Activated CD8-positive, alpha-beta memory T cell treated with anti-CD3 and anti-CD28 coated beads, Interleukin-2, amount 10 ng/mL, durations not matched to agents 7 days and 5 days (primary cell): ENCODE results near the gene IFIH1. TPM values are rescaled to one million over a fixed set of nuclear protein-coding genes. Genes with fewer than 3 reads are reported as not detected.
A peak's percentile ranks its signal among the peaks of the same experiment; 100 is the strongest.

Source experiments
- ATAC-seq: fragments of 150-1000 bp; cut with Tn5 transposase; one replicate; pipeline ENCODE4 v1.10.0; 2021; ENCODE audit warnings: moderate library complexity
- CTCF ChIA-PET: fragments of 350-600 bp; sonication (Branson Sonifier 250); formaldehyde crosslinking; loops from one replicate; lab custom pipeline; 2021; ENCODE audit warnings: antibody characterized with exemption; lab: Charles Lee
- DNase-seq: peaks from one replicate; pipeline ENCODE4 v3.0.0-alpha.2; 2020
- H3K27ac Mint-ChIP-seq: one replicate; pipeline ENCODE4 v1.8.0; 2021; ENCODE audit warnings: mild to moderate bottlenecking, mixed read lengths
- H3K27me3 Mint-ChIP-seq: one replicate; pipeline ENCODE4 v1.8.0; 2021; ENCODE audit warnings: mixed read lengths
- H3K36me3 Mint-ChIP-seq: one replicate; pipeline ENCODE4 v1.8.0; 2021; ENCODE audit warnings: mild to moderate bottlenecking, mixed read lengths
- H3K4me1 Mint-ChIP-seq: one replicate; pipeline ENCODE4 v1.8.0; 2021; ENCODE audit warnings: mixed read lengths
- H3K4me3 Mint-ChIP-seq: one replicate; pipeline ENCODE4 v1.8.0; 2021; ENCODE audit warnings: mild to moderate bottlenecking, moderate library complexity, mixed read lengths
- H3K9me3 Mint-ChIP-seq: one replicate; pipeline ENCODE4 v1.8.0; 2022; ENCODE audit warnings: low read depth, mixed read lengths
- total RNA-seq, 2 experiments: library from RNA; stranded (reverse); gene quantifications; one replicate each; pipeline ENCODE4 v1.2.3, GENCODE V29; 2021

Gene IFIH1
- total RNA-seq, 2 experiments from 2014 or later: 66.8 to 90.0 TPM

- Mint-ChIP-seq H3K4me1 (no peaks in the 10 kb centered on the region), H3K27me3 (peaks cover 60% of the 10 kb centered on the region)
These were observed 73.9 kb downstream of the IFIH1 start for GRCh38 chr2:162244541-162245031.

GRCh38 chr2:162243715-162244114 is 74.8 kb downstream of the IFIH1 start:
- H3K9me3 Mint-ChIP-seq: no peaks in the 10 kb centered on the region
- H3K27me3 Mint-ChIP-seq: peaks cover 57% of the 10 kb centered on the region
- CTCF ChIA-PET: no interaction called here
- no peaks in the 10 kb centered on the region for H3K4me1 Mint-ChIP-seq
- no peak overlapping the region for H3K27ac Mint-ChIP-seq
- H3K4me3 Mint-ChIP-seq: no peak overlapping the region
- no peak for DNase-seq
- H3K36me3 Mint-ChIP-seq: no peaks in the 10 kb centered on the region
- ATAC-seq: no peak

More at GRCh38 chr2:162244541-162245031, 73.9 kb downstream of the IFIH1 start:
- Mint-ChIP-seq H3K36me3 (no peaks in the 10 kb centered on the region), H3K4me3 (no peak overlapping the region), H3K9me3 (no peaks in the 10 kb centered on the region), H3K27ac (no peak overlapping the region)
- DNase-seq (no peak), ATAC-seq (no peak)
- CTCF ChIA-PET: interaction anchor here (1.5 to 1.8 kb wide), 2 partner anchors 17 to 24 kb away, joined by 3 to 4 read pairs; no protein-coding TSS in a partner anchor

GRCh38 chr2:162243294-162243693 is 75.2 kb downstream of the IFIH1 start, which contains the start of gene FAP:
TSS of gene FAP (minus strand) at chr2:162243445. CDS start at chr2:162243327, 118 bp downstream.
- ATAC-seq (no peak), DNase-seq (no peak)
- CTCF ChIA-PET: no interaction called here
- Mint-ChIP-seq H3K4me3 (no peak within 1 kb of the TSS), H3K9me3 (no peaks in the 10 kb centered on the region), H3K36me3 (no peaks in the 10 kb centered on the region), H3K27me3 (peaks cover 57% of the 10 kb centered on the region), H3K27ac (no peak within 1 kb of the TSS), H3K4me1 (no peaks in the 10 kb centered on the region)

GRCh38 chr2:162242586-162243280 is 75.8 kb downstream of the IFIH1 start:
- H3K36me3 Mint-ChIP-seq: no peaks in the 10 kb centered on the region
- no peaks in the 10 kb centered on the region for H3K4me1 Mint-ChIP-seq
- CTCF ChIA-PET: interaction anchor here (1.8 kb wide), 1 partner anchor 22 kb away, joined by 9 read pairs; no protein-coding TSS in a partner anchor
- no peak for DNase-seq
- H3K27me3 Mint-ChIP-seq: peaks cover 57% of the 10 kb centered on the region
- no peak overlapping the region for H3K4me3 Mint-ChIP-seq
- no peak for ATAC-seq
- no peaks in the 10 kb centered on the region for H3K9me3 Mint-ChIP-seq
- H3K27ac Mint-ChIP-seq: no peak overlapping the region

GRCh38 chr2:162241571-162241970 is 76.9 kb downstream of the IFIH1 start:
- Mint-ChIP-seq H3K27ac (no peak overlapping the region), H3K27me3 (peaks cover 52% of the 10 kb centered on the region)

GRCh38 chr2:162234620-162235462 is 83.6 kb downstream of the IFIH1 start:
- H3K27me3 Mint-ChIP-seq: peaks cover 32% of the 10 kb centered on the region
- no peak for ATAC-seq
- H3K4me1 Mint-ChIP-seq: no peaks in the 10 kb centered on the region
- no peak overlapping the region for H3K27ac Mint-ChIP-seq
- CTCF ChIA-PET: interaction anchor here (1.4 kb wide), 1 partner anchor 14 kb away, joined by 6 read pairs; no protein-coding TSS in a partner anchor
- no peak for DNase-seq
- no peaks in the 10 kb centered on the region for H3K36me3 Mint-ChIP-seq
- no peaks in the 10 kb centered on the region for H3K9me3 Mint-ChIP-seq
- no peak overlapping the region for H3K4me3 Mint-ChIP-seq

More at GRCh38 chr2:162241571-162241970, 76.9 kb downstream of the IFIH1 start:
- Mint-ChIP-seq H3K4me1 (no peaks in the 10 kb centered on the region), H3K9me3 (no peaks in the 10 kb centered on the region), H3K4me3 (no peak overlapping the region), H3K36me3 (no peaks in the 10 kb centered on the region)
- no peak for DNase-seq
- CTCF ChIA-PET: interaction anchor here (0.7 to 1.8 kb wide), 2 partner anchors 18 to 21 kb away, joined by 3 to 9 read pairs; no protein-coding TSS in a partner anchor
- no peak for ATAC-seq

GRCh38 chr2:162233197-162233596 is 85.3 kb downstream of the IFIH1 start:
- Mint-ChIP-seq H3K27ac (no peak overlapping the region), H3K4me1 (no peaks in the 10 kb centered on the region), H3K9me3 (no peaks in the 10 kb centered on the region), H3K36me3 (no peaks in the 10 kb centered on the region), H3K27me3 (peaks cover 25% of the 10 kb centered on the region), H3K4me3 (no peak overlapping the region)
- DNase-seq (no peak), ATAC-seq (no peak)
- CTCF ChIA-PET: interaction anchor here (1.4 kb wide), 1 partner anchor 13 kb away, joined by 6 read pairs; no protein-coding TSS in a partner anchor

- H3K27ac Mint-ChIP-seq: no peak overlapping the region
- ATAC-seq (no peak), DNase-seq (no peak)
- peaks cover 24% of the 10 kb centered on the region for H3K27me3 Mint-ChIP-seq
- no peak overlapping the region for H3K4me3 Mint-ChIP-seq
- no peaks in the 10 kb centered on the region for H3K4me1 Mint-ChIP-seq
- H3K9me3 Mint-ChIP-seq: no peaks in the 10 kb centered on the region
- H3K36me3 Mint-ChIP-seq: no peaks in the 10 kb centered on the region
- CTCF ChIA-PET: interaction anchor here (1.1 kb wide), 1 partner anchor 11 kb away, joined by 3 read pairs; no protein-coding TSS in a partner anchor
These were observed 85.8 kb downstream of the IFIH1 start for GRCh38 chr2:162232671-162233070.

- no peak for ATAC-seq
- CTCF ChIA-PET: interaction anchor here (1.1 kb wide), 1 partner anchor 11 kb away, joined by 3 read pairs; no protein-coding TSS in a partner anchor
- Mint-ChIP-seq H3K4me3 (no peak overlapping the region), H3K9me3 (no peaks in the 10 kb centered on the region), H3K4me1 (no peaks in the 10 kb centered on the region), H3K27ac (no peak overlapping the region), H3K27me3 (peaks cover 28% of the 10 kb centered on the region), H3K36me3 (no peaks in the 10 kb centered on the region)
- DNase-seq: no peak
These were observed 86.5 kb downstream of the IFIH1 start for GRCh38 chr2:162232027-162232426.

- no peak for DNase-seq
- H3K36me3 Mint-ChIP-seq: no peaks in the 10 kb centered on the region
- peaks cover 24% of the 10 kb centered on the region for H3K27me3 Mint-ChIP-seq
- H3K9me3 Mint-ChIP-seq: no peaks in the 10 kb centered on the region
- no peak overlapping the region for H3K4me3 Mint-ChIP-seq
- no peak for ATAC-seq
- CTCF ChIA-PET: interaction anchor here (2.7 kb wide), 1 partner anchor 10 kb away, joined by 16 read pairs; no protein-coding TSS in a partner anchor
- H3K4me1 Mint-ChIP-seq: no peaks in the 10 kb centered on the region
- no peak overlapping the region for H3K27ac Mint-ChIP-seq
These were observed 87.7 kb downstream of the IFIH1 start for GRCh38 chr2:162230761-162231160.

- CTCF ChIA-PET: interaction anchor here (2.0 kb wide), 1 partner anchor 71 kb away, joined by 8 read pairs; no protein-coding TSS in a partner anchor
- Mint-ChIP-seq H3K36me3 (no peaks in the 10 kb centered on the region), H3K4me1 (no peaks in the 10 kb centered on the region), H3K4me3 (no peak overlapping the region), H3K27me3 (peaks cover 31% of the 10 kb centered on the region), H3K9me3 (no peaks in the 10 kb centered on the region), H3K27ac (no peak overlapping the region)
- no peak for DNase-seq
- ATAC-seq: no peak
These were observed 91.6 kb downstream of the IFIH1 start for GRCh38 chr2:162226836-162227235.

GRCh38 chr2:162221064-162221463 is 97.4 kb downstream of the IFIH1 start:
- DNase-seq (peak; percentile 74), ATAC-seq (peak; percentile 75)
- Mint-ChIP-seq H3K27ac (no peak overlapping the region), H3K4me3 (no peak overlapping the region), H3K36me3 (no peaks in the 10 kb centered on the region), H3K4me1 (no peaks in the 10 kb centered on the region), H3K9me3 (no peaks in the 10 kb centered on the region), H3K27me3 (peaks cover 47% of the 10 kb centered on the region)
- CTCF ChIA-PET: interaction anchor here (0.6 to 6.2 kb wide), 31 partner anchors 9 to 634 kb away, joined by 3 to 125 read pairs (median 5); no protein-coding TSS in a partner anchor

GRCh38 chr2:162220368-162220767 is 98.1 kb downstream of the IFIH1 start:
- ATAC-seq (no peak), DNase-seq (no peak)
- CTCF ChIA-PET: interaction anchor here (0.6 to 6.2 kb wide), 36 partner anchors 8 to 841 kb away, joined by 3 to 125 read pairs (median 4); no protein-coding TSS in a partner anchor
- no peak overlapping the region for H3K4me3 Mint-ChIP-seq
- no peaks in the 10 kb centered on the region for H3K9me3 Mint-ChIP-seq
- H3K4me1 Mint-ChIP-seq: no peaks in the 10 kb centered on the region
- H3K27me3 Mint-ChIP-seq: peaks cover 51% of the 10 kb centered on the region
- no peaks in the 10 kb centered on the region for H3K36me3 Mint-ChIP-seq
- H3K27ac Mint-ChIP-seq: no peak overlapping the region
